KMS-11 (cell line): ENCODE results near the gene SCFD2.
"Not testable (repeated sequence)": the region's sequence is repeated elsewhere in the genome, so short reads cannot be mapped to it uniquely, and the experiment has no call there.

Experiments used
- H2AFZ ChIP-seq: fragments of 200-600 bp; sonication (generic); 2 replicates; pipeline ENCODE4 v1.6.1; 2016; ENCODE audit warnings: antibody characterized with exemption, mixed run types, low read depth
- H3K27ac ChIP-seq: fragments of 200-600 bp; sonication (generic); 2 replicates; pipeline ENCODE4 v1.6.1; 2016; ENCODE audit warnings: mild to moderate bottlenecking, mixed run types
- H3K27me3 ChIP-seq: fragments of 200-600 bp; sonication (generic); 2 replicates; pipeline ENCODE4 v1.6.1; 2017; ENCODE audit warnings: mild to moderate bottlenecking, low read depth, mixed run types, moderate library complexity; ENCODE audit not compliant: insufficient read depth
- H3K36me3 ChIP-seq: fragments of 200-600 bp; sonication (generic); 2 replicates; pipeline ENCODE4 v1.6.1; 2017; ENCODE audit warnings: mild to moderate bottlenecking, mixed run types; ENCODE audit not compliant: insufficient read depth
- H3K4me1 ChIP-seq: fragments of 200-600 bp; sonication (generic); 2 replicates; pipeline ENCODE4 v1.6.1; 2016; ENCODE audit warnings: mild to moderate bottlenecking, low read depth, mixed run types; ENCODE audit not compliant: poor library complexity, severe bottlenecking
- H3K4me2 ChIP-seq: fragments of 200-600 bp; sonication (generic); 2 replicates; pipeline ENCODE4 v1.7.0; 2016; ENCODE audit warnings: mild to moderate bottlenecking, mixed run types
- H3K4me3 ChIP-seq: fragments of 200-600 bp; sonication (generic); IDR thresholded peaks from 2 replicates; pipeline ENCODE4 v1.6.1; 2017; ENCODE audit warnings: low read depth, low read length, mixed read lengths; ENCODE audit not compliant: insufficient read depth
- H3K79me2 ChIP-seq: fragments of 200-600 bp; sonication (generic); 2 replicates; pipeline ENCODE4 v1.6.1; 2016; ENCODE audit warnings: low read depth, mixed run types; ENCODE audit not compliant: insufficient read depth
- H3K9ac ChIP-seq: fragments of 200-600 bp; sonication (generic); 2 replicates; pipeline ENCODE4 v1.6.1; 2016; ENCODE audit warnings: mild to moderate bottlenecking, mixed run types
- H4K20me1 ChIP-seq: fragments of 200-600 bp; sonication (generic); 2 replicates; pipeline ENCODE4 v1.6.1; 2016; ENCODE audit warnings: mild to moderate bottlenecking, mixed run types; ENCODE audit not compliant: insufficient read depth
- CTCF ChIP-seq: fragments of 200-600 bp; sonication (generic); conservative IDR thresholded peaks from 2 replicates; pipeline ENCODE4 v1.6.1; 2017; ENCODE audit warnings: low read depth, mild to moderate bottlenecking, antibody characterized with exemption, low read length, moderate library complexity, mixed read lengths

SCFD2 gene

DNA sequence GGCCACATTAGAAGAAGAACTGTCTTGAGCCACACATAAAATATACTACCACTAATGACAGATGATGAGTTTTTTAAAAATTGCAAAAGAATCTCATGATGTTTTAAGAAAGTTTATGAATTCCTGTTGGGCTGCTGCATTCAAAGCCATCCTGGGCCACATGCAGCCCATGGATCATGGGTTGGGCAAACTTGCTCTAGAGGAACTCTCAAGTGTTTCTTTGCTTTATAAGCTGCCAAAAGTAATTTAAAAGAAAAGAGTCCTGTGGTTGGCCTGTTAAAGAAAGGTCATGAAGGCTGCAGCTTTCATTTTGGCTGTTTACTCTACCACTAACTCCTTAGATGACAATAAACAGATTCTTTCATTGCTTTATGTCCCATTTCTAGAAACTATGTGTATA is 218.2 kb downstream of the SCFD2 start:
- TF ChIP-seq CTCF, result no peak
- Histone ChIP-seq H3K79me2 (no peaks in the 10 kb centered on the region), H3K36me3 (no peaks in the 10 kb centered on the region), H3K4me2 (no peak overlapping the region), H2AFZ (no peak overlapping the region), H3K4me3 (no peak overlapping the region), H3K9ac (no peak overlapping the region), H3K27me3 (no peaks in the 10 kb centered on the region), H4K20me1 (no peaks in the 10 kb centered on the region), H3K27ac (no peak overlapping the region), H3K4me1 (no peaks in the 10 kb centered on the region)

GRCh38 chr4:53147197-53147596 is 218.7 kb downstream of the SCFD2 start:
- H3K27ac ChIP-seq, result no peak overlapping the region
- no peaks in the 10 kb centered on the region for H3K79me2 ChIP-seq
- no peak overlapping the region for H3K4me2 ChIP-seq
- H3K27me3 ChIP-seq, result no peaks in the 10 kb centered on the region
- H2AFZ ChIP-seq, result no peak overlapping the region
- H3K9ac ChIP-seq, result no peak overlapping the region
- H4K20me1 ChIP-seq, result no peaks in the 10 kb centered on the region
- no peaks in the 10 kb centered on the region for H3K4me1 ChIP-seq
- H3K4me3 ChIP-seq, result no peak overlapping the region
- no peak for TF ChIP-seq CTCF
- H3K36me3 ChIP-seq, result no peaks in the 10 kb centered on the region

DNA sequence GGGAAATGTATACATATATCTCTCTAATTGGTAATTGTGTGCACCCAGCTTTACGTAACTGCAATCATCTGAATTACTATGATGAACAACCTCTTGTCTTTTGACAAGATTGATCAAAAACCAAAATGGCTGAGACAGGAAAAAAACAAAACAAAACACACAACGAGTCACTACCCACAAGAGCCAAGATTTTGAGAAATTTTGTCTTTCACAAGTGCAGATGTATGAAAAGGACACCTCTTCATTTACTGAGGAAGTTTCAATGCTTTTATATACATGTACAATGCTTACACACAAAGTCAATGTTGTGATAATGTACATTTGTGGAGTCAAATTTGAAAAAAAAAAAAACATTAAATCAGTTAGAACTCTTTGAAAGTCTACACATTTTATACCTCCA is 224.6 kb downstream of the SCFD2 start:
- Histone ChIP-seq H3K36me3 (no peaks in the 10 kb centered on the region), H4K20me1 (no peaks in the 10 kb centered on the region), H3K4me1 (no peaks in the 10 kb centered on the region), H3K9ac (no peak overlapping the region), H2AFZ (no peak overlapping the region), H3K4me3 (no peak overlapping the region), H3K4me2 (no peak overlapping the region), H3K27me3 (no peaks in the 10 kb centered on the region), H3K27ac (no peak overlapping the region), H3K79me2 (no peaks in the 10 kb centered on the region)
- no peak for TF ChIP-seq CTCF

GRCh38 chr4:53139256-53139655 is 226.6 kb downstream of the SCFD2 start:
- H3K27me3 ChIP-seq, H2AFZ ChIP-seq, H3K36me3 ChIP-seq, H3K27ac ChIP-seq, H3K9ac ChIP-seq, H4K20me1 ChIP-seq, H3K4me1 ChIP-seq, H3K4me2 ChIP-seq, H3K4me3 ChIP-seq, H3K79me2 ChIP-seq: not testable (repeated sequence)

GRCh38 chr4:53137468-53137867 is 228.4 kb downstream of the SCFD2 start:
- no peak overlapping the region for H3K27ac ChIP-seq
- no peak overlapping the region for H3K9ac ChIP-seq
- H4K20me1 ChIP-seq, result no peaks in the 10 kb centered on the region
- no peak overlapping the region for H2AFZ ChIP-seq
- H3K4me2 ChIP-seq, result no peak overlapping the region
- no peaks in the 10 kb centered on the region for H3K36me3 ChIP-seq
- no peak for TF ChIP-seq CTCF
- no peaks in the 10 kb centered on the region for H3K27me3 ChIP-seq
- no peaks in the 10 kb centered on the region for H3K4me1 ChIP-seq
- no peak overlapping the region for H3K4me3 ChIP-seq
- no peaks in the 10 kb centered on the region for H3K79me2 ChIP-seq
